Measurements from ENCODE around the gene URB1. TPM values are rescaled to one million over a fixed set of nuclear protein-coding genes. Genes with fewer than 3 reads are reported as not detected.

URB1 gene
- total RNA-seq, 1 donor from 2014 or later, result 11.6 TPM

DNA sequence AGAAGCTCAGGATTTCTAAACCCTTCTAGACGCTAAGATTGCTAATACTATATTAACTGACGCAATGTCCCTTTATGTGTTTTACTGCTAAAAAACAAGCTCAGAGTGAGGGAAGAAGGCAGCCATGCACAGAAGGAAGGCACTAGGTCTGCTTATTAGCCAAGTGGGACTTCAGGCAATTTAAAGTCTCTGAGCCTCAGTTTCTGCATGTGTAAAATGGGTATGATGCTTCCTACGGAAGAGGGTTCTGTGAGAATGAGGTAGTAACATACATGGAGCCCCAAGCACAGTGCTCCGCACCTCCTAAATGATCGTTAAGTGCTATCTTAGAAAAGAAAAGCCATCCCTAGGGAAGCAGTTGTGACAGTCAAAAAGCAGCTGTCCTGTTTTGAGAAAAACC is 130.9 kb downstream of the URB1 start:
- TF ChIP-seq, protein P1, sequence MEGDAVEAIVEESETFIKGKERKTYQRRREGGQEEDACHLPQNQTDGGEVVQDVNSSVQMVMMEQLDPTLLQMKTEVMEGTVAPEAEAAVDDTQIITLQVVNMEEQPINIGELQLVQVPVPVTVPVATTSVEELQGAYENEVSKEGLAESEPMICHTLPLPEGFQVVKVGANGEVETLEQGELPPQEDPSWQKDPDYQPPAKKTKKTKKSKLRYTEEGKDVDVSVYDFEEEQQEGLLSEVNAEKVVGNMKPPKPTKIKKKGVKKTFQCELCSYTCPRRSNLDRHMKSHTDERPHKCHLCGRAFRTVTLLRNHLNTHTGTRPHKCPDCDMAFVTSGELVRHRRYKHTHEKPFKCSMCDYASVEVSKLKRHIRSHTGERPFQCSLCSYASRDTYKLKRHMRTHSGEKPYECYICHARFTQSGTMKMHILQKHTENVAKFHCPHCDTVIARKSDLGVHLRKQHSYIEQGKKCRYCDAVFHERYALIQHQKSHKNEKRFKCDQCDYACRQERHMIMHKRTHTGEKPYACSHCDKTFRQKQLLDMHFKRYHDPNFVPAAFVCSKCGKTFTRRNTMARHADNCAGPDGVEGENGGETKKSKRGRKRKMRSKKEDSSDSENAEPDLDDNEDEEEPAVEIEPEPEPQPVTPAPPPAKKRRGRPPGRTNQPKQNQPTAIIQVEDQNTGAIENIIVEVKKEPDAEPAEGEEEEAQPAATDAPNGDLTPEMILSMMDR (conservative IDR thresholded peaks at IDR 0.05; ENCODE audit: low read depth, low read length), result no peak
- no peak for DNase-seq (ENCODE audit: low read depth)
- H3K4me3 ChIP-seq (ENCODE audit: low read depth, low read length), result no peak overlapping the region

Other genes starting within 250 kb of the URB1 start
- gene MIS18A, start 114.0 kb downstream of the URB1 start, total RNA-seq, result 31.4 and 32.5 TPM in 2 replicates
- gene MRAP, start 94.2 kb downstream of the URB1 start, total RNA-seq, result not detected in 2 replicates
- gene EVA1C, start 19.7 kb upstream of the URB1 start, total RNA-seq, result 0.29 and 0.92 TPM in 2 replicates
- gene TCP10L, start 192.5 kb upstream of the URB1 start, total RNA-seq, result under 0.01 and 0.06 TPM in 2 replicates
- gene CFAP298, start 219.4 kb upstream of the URB1 start, total RNA-seq, result 61.3 and 70.5 TPM in 2 replicates

All from epithelial cell of proximal tubule (primary cell).